ENCODE results near the gene CLECL1. TPM values are rescaled to one million over a fixed set of nuclear protein-coding genes. Genes with fewer than 3 reads are reported as not detected.

Gene CLECL1
- total RNA-seq, 1 donor from 2014 or later: 111 TPM

Other genes starting within 250 kb of the CLECL1 start
- 0.20 TPM in 1 of 2 replicates, not detected in the other for gene KLRB1, start 125.2 kb downstream of the CLECL1 start, total RNA-seq
- gene CLEC2D, start 63.4 kb downstream of the CLECL1 start, total RNA-seq: 437 and 492 TPM in 2 replicates
- gene CD69, start 27.8 kb upstream of the CLECL1 start, total RNA-seq: 23.7 and 26.7 TPM in 2 replicates
- gene KLRF1, start 94.4 kb upstream of the CLECL1 start, total RNA-seq: 0.34 and 0.67 TPM in 2 replicates
- 18.4 and 19.1 TPM in 2 replicates for gene CLEC2B, start 136.3 kb upstream of the CLECL1 start, total RNA-seq
- not detected in 2 replicates for gene KLRF2, start 148.4 kb upstream of the CLECL1 start, total RNA-seq
- gene CLEC2A, start 199.3 kb upstream of the CLECL1 start, total RNA-seq: not detected in 2 replicates
- gene CLEC12A, start 238.3 kb upstream of the CLECL1 start, total RNA-seq: 0.22 TPM in 1 of 2 replicates, not detected in the other

All from activated B cell treated with CpG ODN at 0.5 μM for 24 hours (primary cell).